Neural cell (in vitro differentiated cells): ENCODE measurements around the gene GPR26.

Source experiments
- EP300 ChIP-seq: fragments of 450-650 bp; conservative IDR thresholded peaks from 2 replicates; pipeline ENCODE4 v1.6.1; 2014; ENCODE audit warnings: antibody characterized with exemption, mild to moderate bottlenecking, moderate library complexity; ENCODE audit not compliant: poor library complexity, severe bottlenecking
- EZH2 ChIP-seq: fragments of 200-600, 300-800 bp; shearing (Covaris generic), sonication (generic); IDR thresholded peaks from 2 replicates; pipeline ENCODE4 v1.6.1; 2014; ENCODE audit warnings: antibody characterized with exemption, low read length, borderline replicate concordance, mild to moderate bottlenecking; ENCODE audit not compliant: insufficient read depth, poor library complexity, severe bottlenecking
- MXI1 ChIP-seq: fragments of 450-650 bp; conservative IDR thresholded peaks from 2 replicates; pipeline ENCODE4 v1.6.1; 2014; ENCODE audit warnings: antibody characterized with exemption, mild to moderate bottlenecking; ENCODE audit not compliant: poor library complexity, severe bottlenecking
- POLR2AphosphoS5 ChIP-seq: IDR thresholded peaks from 2 replicates; pipeline ENCODE4 v1.6.1; 2012
- RAD21 ChIP-seq: fragments of 450-650 bp; conservative IDR thresholded peaks from 2 replicates; pipeline ENCODE4 v1.6.1; 2014; ENCODE audit warnings: antibody characterized with exemption, mild to moderate bottlenecking, moderate library complexity
- REST ChIP-seq: IDR thresholded peaks from 2 replicates; pipeline ENCODE4 v1.6.1; 2012; ENCODE audit warnings: borderline replicate concordance
- SMC3 ChIP-seq: fragments of 450-650 bp; conservative IDR thresholded peaks from 2 replicates; pipeline ENCODE4 v1.6.1; 2014; ENCODE audit warnings: antibody characterized with exemption, mild to moderate bottlenecking, moderate library complexity; ENCODE audit not compliant: poor library complexity
- TF ChIP-seq, protein P1 (sequence below): fragments of 450-650 bp; IDR thresholded peaks from 2 replicates; pipeline ENCODE4 v1.5.1; 2014; ENCODE audit warnings: antibody characterized with exemption, mild to moderate bottlenecking, moderate library complexity; ENCODE audit not compliant: poor library complexity, severe bottlenecking

GRCh38 chr10:123722351-123722750, 56.2 kb downstream of the GPR26 start:
- TF ChIP-seq, protein P1, sequence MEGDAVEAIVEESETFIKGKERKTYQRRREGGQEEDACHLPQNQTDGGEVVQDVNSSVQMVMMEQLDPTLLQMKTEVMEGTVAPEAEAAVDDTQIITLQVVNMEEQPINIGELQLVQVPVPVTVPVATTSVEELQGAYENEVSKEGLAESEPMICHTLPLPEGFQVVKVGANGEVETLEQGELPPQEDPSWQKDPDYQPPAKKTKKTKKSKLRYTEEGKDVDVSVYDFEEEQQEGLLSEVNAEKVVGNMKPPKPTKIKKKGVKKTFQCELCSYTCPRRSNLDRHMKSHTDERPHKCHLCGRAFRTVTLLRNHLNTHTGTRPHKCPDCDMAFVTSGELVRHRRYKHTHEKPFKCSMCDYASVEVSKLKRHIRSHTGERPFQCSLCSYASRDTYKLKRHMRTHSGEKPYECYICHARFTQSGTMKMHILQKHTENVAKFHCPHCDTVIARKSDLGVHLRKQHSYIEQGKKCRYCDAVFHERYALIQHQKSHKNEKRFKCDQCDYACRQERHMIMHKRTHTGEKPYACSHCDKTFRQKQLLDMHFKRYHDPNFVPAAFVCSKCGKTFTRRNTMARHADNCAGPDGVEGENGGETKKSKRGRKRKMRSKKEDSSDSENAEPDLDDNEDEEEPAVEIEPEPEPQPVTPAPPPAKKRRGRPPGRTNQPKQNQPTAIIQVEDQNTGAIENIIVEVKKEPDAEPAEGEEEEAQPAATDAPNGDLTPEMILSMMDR = no peak
- TF ChIP-seq EZH2 = no peak
- no peak for TF ChIP-seq SMC3
- no peak for TF ChIP-seq RAD21
- TF ChIP-seq POLR2AphosphoS5 = no peak
- no peak for TF ChIP-seq MXI1
- TF ChIP-seq EP300 = no peak
- no peak for TF ChIP-seq REST
